Neural cell (in vitro differentiated cells): Measurements from ENCODE around the gene OTOP3. TPM values are rescaled to one million over a fixed set of nuclear protein-coding genes. Genes with fewer than 3 reads are reported as not detected.

ENCODE experiments used
- H2AFZ ChIP-seq: fragments of 200-600, 300-800 bp; sonication (generic), shearing (Covaris generic); 2 replicates; pipeline ENCODE4 v1.6.0; 2014; ENCODE audit warnings: low read depth, mild to moderate bottlenecking, antibody characterized with exemption, low read length, moderate library complexity
- H3F3A ChIP-seq: fragments of 200-600 bp; shearing (Covaris generic); 2 replicates; pipeline ENCODE4 v1.6.1; 2016; ENCODE audit warnings: mild to moderate bottlenecking, moderate library complexity, mixed read lengths, antibody characterized with exemption, low read length; ENCODE audit not compliant: insufficient read depth, poor library complexity, severe bottlenecking
- H3K27ac ChIP-seq: fragments of 200-600, 300-800 bp; sonication (generic), shearing (Covaris generic); 2 replicates; pipeline ENCODE4 v1.5.1; 2014; ENCODE audit warnings: mild to moderate bottlenecking, low read length, moderate library complexity
- H3K27me3 ChIP-seq: fragments of 300-800, 200-600 bp; sonication (generic), shearing (Covaris generic); 2 replicates; pipeline ENCODE4 v1.6.0; 2014; ENCODE audit warnings: mild to moderate bottlenecking, low read depth, low read length, moderate library complexity; ENCODE audit not compliant: insufficient read depth
- H3K36me3 ChIP-seq: fragments of 300-800, 200-600 bp; sonication (generic), shearing (Covaris generic); 2 replicates; pipeline ENCODE4 v1.5.1; 2014; ENCODE audit warnings: mild to moderate bottlenecking, antibody characterized with exemption, low read length, moderate library complexity; ENCODE audit not compliant: insufficient read depth
- H3K4me2 ChIP-seq: fragments of 300-800, 200-600 bp; sonication (generic), shearing (Covaris generic); 2 replicates; pipeline ENCODE4 v1.6.0; 2014; ENCODE audit warnings: mild to moderate bottlenecking, low read length
- H3K4me3 ChIP-seq: fragments of 300-800, 200-600 bp; sonication (generic), shearing (Covaris generic); 2 replicates; pipeline ENCODE4 v1.5.1; 2014; ENCODE audit warnings: mild to moderate bottlenecking, low read length, moderate library complexity
- H3K79me2 ChIP-seq: fragments of 200-600 bp; shearing (Covaris generic); replicated peaks from 2 replicates; pipeline ENCODE4 v1.6.0; 2014; ENCODE audit warnings: mild to moderate bottlenecking, low read length, moderate library complexity; ENCODE audit not compliant: insufficient read depth
- H3K9ac ChIP-seq: fragments of 300-800, 200-600 bp; sonication (generic), shearing (Covaris generic); 2 replicates; pipeline ENCODE4 v1.6.1; 2016; ENCODE audit warnings: mild to moderate bottlenecking, low read length, mixed read lengths
- H3K9me2 ChIP-seq: fragments of 200-600 bp; shearing (Covaris generic); 2 replicates; pipeline ENCODE4 v1.6.1; 2016; ENCODE audit warnings: mild to moderate bottlenecking, low read length, mixed read lengths; ENCODE audit not compliant: insufficient read depth
- H3K9me3 ChIP-seq: fragments of 200-600, 300-800 bp; sonication (generic), shearing (Covaris generic); 2 replicates; pipeline ENCODE4 v1.6.1; 2016; ENCODE audit warnings: mild to moderate bottlenecking, mixed run types, low read length, moderate library complexity, mixed read lengths
- H4K20me1 ChIP-seq: fragments of 200-600 bp; shearing (Covaris generic); 2 replicates; pipeline ENCODE4 v1.6.1; 2016; ENCODE audit warnings: mild to moderate bottlenecking, mixed run types; ENCODE audit not compliant: insufficient read depth
- CTCF ChIP-seq: fragments of 450-650 bp; IDR thresholded peaks from 2 replicates; pipeline ENCODE4 v1.5.1; 2014; ENCODE audit warnings: antibody characterized with exemption, mild to moderate bottlenecking, moderate library complexity; ENCODE audit not compliant: poor library complexity, severe bottlenecking
- EP300 ChIP-seq: fragments of 450-650 bp; conservative IDR thresholded peaks from 2 replicates; pipeline ENCODE4 v1.6.1; 2014; ENCODE audit warnings: antibody characterized with exemption, mild to moderate bottlenecking, moderate library complexity; ENCODE audit not compliant: poor library complexity, severe bottlenecking
- EZH2 ChIP-seq: fragments of 200-600, 300-800 bp; shearing (Covaris generic), sonication (generic); IDR thresholded peaks from 2 replicates; pipeline ENCODE4 v1.6.1; 2014; ENCODE audit warnings: antibody characterized with exemption, low read length, borderline replicate concordance, mild to moderate bottlenecking; ENCODE audit not compliant: insufficient read depth, poor library complexity, severe bottlenecking
- MXI1 ChIP-seq: fragments of 450-650 bp; conservative IDR thresholded peaks from 2 replicates; pipeline ENCODE4 v1.6.1; 2014; ENCODE audit warnings: antibody characterized with exemption, mild to moderate bottlenecking; ENCODE audit not compliant: poor library complexity, severe bottlenecking
- POLR2AphosphoS5 ChIP-seq: IDR thresholded peaks from 2 replicates; pipeline ENCODE4 v1.6.1; 2012
- RAD21 ChIP-seq: fragments of 450-650 bp; conservative IDR thresholded peaks from 2 replicates; pipeline ENCODE4 v1.6.1; 2014; ENCODE audit warnings: antibody characterized with exemption, mild to moderate bottlenecking, moderate library complexity
- SMC3 ChIP-seq: fragments of 450-650 bp; conservative IDR thresholded peaks from 2 replicates; pipeline ENCODE4 v1.6.1; 2014; ENCODE audit warnings: antibody characterized with exemption, mild to moderate bottlenecking, moderate library complexity; ENCODE audit not compliant: poor library complexity
- TAF1 ChIP-seq: IDR thresholded peaks from 2 replicates; pipeline ENCODE4 v1.6.1; 2012; ENCODE audit warnings: low read depth
- polyA plus RNA-seq: library from polyadenylated mRNA; depleted of rRNA; stranded (reverse); fragments of >200 nt; gene quantifications from 2 replicates; pipeline ENCODE4 v1.2.3, GENCODE V29; 2014
- TF ChIP-seq, protein P1 (sequence below): IDR thresholded peaks from 2 replicates; pipeline ENCODE4 v1.6.1; 2012; ENCODE audit warnings: borderline replicate concordance

Gene OTOP3
- polyA plus RNA-seq, 1 donor from 2014 or later, result not detected

GRCh38 chr17:74893936-74894671 is 41.6 kb upstream of the OTOP3 start:
- Histone ChIP-seq H3K36me3 (no peaks in the 10 kb centered on the region), H3K79me2 (no peaks in the 10 kb centered on the region), H4K20me1 (no peaks in the 10 kb centered on the region), H3K4me3 (peak overlapping the region; percentile 65), H3F3A (no peaks in the 10 kb centered on the region), H3K9ac (no peak overlapping the region), H3K27me3 (peaks cover 56% of the 10 kb centered on the region), H3K9me3 (no peaks in the 10 kb centered on the region), H3K4me2 (no peak overlapping the region), H3K9me2 (no peaks in the 10 kb centered on the region), H2AFZ (no peak overlapping the region), H3K27ac (no peak overlapping the region)
- no peak for TF ChIP-seq SMC3
- no peak for TF ChIP-seq TAF1
- TF ChIP-seq EZH2, result no peak
- no peak for TF ChIP-seq EP300
- TF ChIP-seq RAD21, result no peak
- no peak for TF ChIP-seq MXI1
- no peak for TF ChIP-seq CTCF
- no peak for TF ChIP-seq POLR2AphosphoS5
- TF ChIP-seq, protein P1, sequence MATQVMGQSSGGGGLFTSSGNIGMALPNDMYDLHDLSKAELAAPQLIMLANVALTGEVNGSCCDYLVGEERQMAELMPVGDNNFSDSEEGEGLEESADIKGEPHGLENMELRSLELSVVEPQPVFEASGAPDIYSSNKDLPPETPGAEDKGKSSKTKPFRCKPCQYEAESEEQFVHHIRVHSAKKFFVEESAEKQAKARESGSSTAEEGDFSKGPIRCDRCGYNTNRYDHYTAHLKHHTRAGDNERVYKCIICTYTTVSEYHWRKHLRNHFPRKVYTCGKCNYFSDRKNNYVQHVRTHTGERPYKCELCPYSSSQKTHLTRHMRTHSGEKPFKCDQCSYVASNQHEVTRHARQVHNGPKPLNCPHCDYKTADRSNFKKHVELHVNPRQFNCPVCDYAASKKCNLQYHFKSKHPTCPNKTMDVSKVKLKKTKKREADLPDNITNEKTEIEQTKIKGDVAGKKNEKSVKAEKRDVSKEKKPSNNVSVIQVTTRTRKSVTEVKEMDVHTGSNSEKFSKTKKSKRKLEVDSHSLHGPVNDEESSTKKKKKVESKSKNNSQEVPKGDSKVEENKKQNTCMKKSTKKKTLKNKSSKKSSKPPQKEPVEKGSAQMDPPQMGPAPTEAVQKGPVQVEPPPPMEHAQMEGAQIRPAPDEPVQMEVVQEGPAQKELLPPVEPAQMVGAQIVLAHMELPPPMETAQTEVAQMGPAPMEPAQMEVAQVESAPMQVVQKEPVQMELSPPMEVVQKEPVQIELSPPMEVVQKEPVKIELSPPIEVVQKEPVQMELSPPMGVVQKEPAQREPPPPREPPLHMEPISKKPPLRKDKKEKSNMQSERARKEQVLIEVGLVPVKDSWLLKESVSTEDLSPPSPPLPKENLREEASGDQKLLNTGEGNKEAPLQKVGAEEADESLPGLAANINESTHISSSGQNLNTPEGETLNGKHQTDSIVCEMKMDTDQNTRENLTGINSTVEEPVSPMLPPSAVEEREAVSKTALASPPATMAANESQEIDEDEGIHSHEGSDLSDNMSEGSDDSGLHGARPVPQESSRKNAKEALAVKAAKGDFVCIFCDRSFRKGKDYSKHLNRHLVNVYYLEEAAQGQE, result no peak

- H3K9me2 ChIP-seq, result no peaks in the 10 kb centered on the region
- no peak overlapping the region for H3K4me2 ChIP-seq
- H4K20me1 ChIP-seq, result no peaks in the 10 kb centered on the region
- H3K79me2 ChIP-seq, result no peaks in the 10 kb centered on the region
- no peak overlapping the region for H3K4me3 ChIP-seq
- TF ChIP-seq CTCF, result no peak
- TF ChIP-seq RAD21, result no peak
- no peak for TF ChIP-seq MXI1
- no peak for TF ChIP-seq POLR2AphosphoS5
- no peak for TF ChIP-seq EP300
- no peak for TF ChIP-seq EZH2
- no peak for TF ChIP-seq TAF1
- TF ChIP-seq, protein P1, result no peak
- no peak for TF ChIP-seq SMC3
- H3K9me3 ChIP-seq, result no peaks in the 10 kb centered on the region
- no peak overlapping the region for H3K27ac ChIP-seq
- no peaks in the 10 kb centered on the region for H3F3A ChIP-seq
- H3K36me3 ChIP-seq, result no peaks in the 10 kb centered on the region
- H3K9ac ChIP-seq, result no peak overlapping the region
- peaks cover 32% of the 10 kb centered on the region for H3K27me3 ChIP-seq
- H2AFZ ChIP-seq, result no peak overlapping the region
Observed at GRCh38 chr17:74898376-74898946, 37.2 kb upstream of the OTOP3 start.
